H9 (cell line): ENCODE results near the gene DPP7. TPM values are rescaled to one million over a fixed set of nuclear protein-coding genes. Genes with fewer than 3 reads are reported as not detected.

Experiments used
- DNase-seq: peaks from one replicate; pipeline ENCODE4 v3.0.0-alpha.2; 2017
- H2AFZ ChIP-seq: one replicate; pipeline ENCODE4 v1.6.1; 2013; ENCODE audit warnings: mild to moderate bottlenecking, low read length, control low read depth, moderate library complexity
- H2AK5ac ChIP-seq: 2 replicates; pipeline ENCODE4 v1.6.1; 2013; ENCODE audit warnings: low read length, control low read depth, mixed read lengths; ENCODE audit not compliant: insufficient read length
- H2BK120ac ChIP-seq: one replicate; pipeline ENCODE4 v1.6.1; 2013; ENCODE audit warnings: low read depth, mild to moderate bottlenecking, low read length, control low read depth, inconsistent platforms; ENCODE audit not compliant: poor library complexity, severe bottlenecking
- H2BK12ac ChIP-seq: 2 replicates; pipeline ENCODE4 v1.6.1; 2013; ENCODE audit warnings: low read length, control low read depth, mixed read lengths, low read depth; ENCODE audit not compliant: insufficient read length
- H2BK15ac ChIP-seq: 2 replicates; pipeline ENCODE4 v1.6.1; 2013; ENCODE audit warnings: low read depth, low read length, control low read depth
- H2BK20ac ChIP-seq: one replicate; pipeline ENCODE4 v1.6.1; 2013; ENCODE audit warnings: low read depth, mild to moderate bottlenecking, low read length, control low read depth, inconsistent platforms; ENCODE audit not compliant: poor library complexity, severe bottlenecking
- H2BK5ac ChIP-seq: 2 replicates; pipeline ENCODE4 v1.6.1; 2013; ENCODE audit warnings: low read length, control low read depth, mixed read lengths; ENCODE audit not compliant: insufficient read length
- H3K14ac ChIP-seq: 2 replicates; pipeline ENCODE4 v1.6.1; 2013; ENCODE audit warnings: low read length, control low read depth; ENCODE audit not compliant: insufficient read depth
- H3K18ac ChIP-seq: 2 replicates; pipeline ENCODE4 v1.6.1; 2013; ENCODE audit warnings: low read depth, mild to moderate bottlenecking, mixed read lengths, low read length, control low read depth; ENCODE audit not compliant: insufficient read length
- H3K23ac ChIP-seq: 2 replicates; pipeline ENCODE4 v1.6.1; 2013; ENCODE audit warnings: low read length, control low read depth, mixed read lengths, low read depth; ENCODE audit not compliant: insufficient read length
- H3K23me2 ChIP-seq: 2 replicates; pipeline ENCODE4 v1.6.1; 2013; ENCODE audit warnings: low read depth, mild to moderate bottlenecking, mixed read lengths, low read length, control low read depth; ENCODE audit not compliant: insufficient read length, poor library complexity, severe bottlenecking
- H3K27ac ChIP-seq: 2 replicates; pipeline ENCODE4 v1.5.1; 2013; ENCODE audit warnings: low read length, control low read depth, mixed read lengths, low read depth; ENCODE audit not compliant: insufficient read length
- H3K27me3 ChIP-seq: 2 replicates; pipeline ENCODE4 v1.6.1; 2013; ENCODE audit warnings: low read length, control low read depth, inconsistent platforms; ENCODE audit not compliant: insufficient read depth
- H3K4ac ChIP-seq: 2 replicates; pipeline ENCODE4 v1.6.1; 2013; ENCODE audit warnings: low read depth, mild to moderate bottlenecking, control low read depth, inconsistent platforms, low read length, moderate library complexity
- H3K4me1 ChIP-seq: 2 replicates; pipeline ENCODE4 v1.6.1; 2013; ENCODE audit warnings: low read length, control low read depth, inconsistent platforms; ENCODE audit not compliant: insufficient read depth
- H3K4me2 ChIP-seq: 2 replicates; pipeline ENCODE4 v1.6.1; 2013; ENCODE audit warnings: low read length, control low read depth, mixed read lengths; ENCODE audit not compliant: insufficient read length, insufficient read depth
- H3K56ac ChIP-seq: 2 replicates; pipeline ENCODE4 v1.6.1; 2013; ENCODE audit warnings: low read depth, mild to moderate bottlenecking, mixed read lengths, low read length, control low read depth; ENCODE audit not compliant: insufficient read length
- H3K79me1 ChIP-seq: 2 replicates; pipeline ENCODE4 v1.6.1; 2013; ENCODE audit warnings: low read depth, mild to moderate bottlenecking, moderate library complexity, low read length, control low read depth, inconsistent platforms; ENCODE audit not compliant: insufficient read depth, poor library complexity, severe bottlenecking
- H3K79me2 ChIP-seq: 2 replicates; pipeline ENCODE4 v1.6.1; 2013; ENCODE audit warnings: low read length, control low read depth, inconsistent platforms; ENCODE audit not compliant: insufficient read depth
- H3K9ac ChIP-seq: 2 replicates; pipeline ENCODE4 v1.6.1; 2013; ENCODE audit warnings: low read length, control low read depth, mixed read lengths; ENCODE audit not compliant: insufficient read length; ENCODE audit errors: extremely low read depth
- H3K9me3 ChIP-seq: one replicate; pipeline ENCODE4 v1.6.1; 2013; ENCODE audit warnings: low read depth, low read length, inconsistent platforms; ENCODE audit not compliant: control insufficient read depth
- H3T11ph ChIP-seq: one replicate; pipeline ENCODE4 v1.6.1; 2013; ENCODE audit warnings: mild to moderate bottlenecking, low read length, control low read depth, inconsistent platforms
- H4K20me1 ChIP-seq: one replicate; pipeline ENCODE4 v1.6.1; 2013; ENCODE audit not compliant: control insufficient read depth, insufficient read length, insufficient read depth
- H4K5ac ChIP-seq: 2 replicates; pipeline ENCODE4 v1.6.1; 2013; ENCODE audit warnings: low read depth, mild to moderate bottlenecking, mixed read lengths, low read length, control low read depth; ENCODE audit not compliant: insufficient read length
- H4K8ac ChIP-seq: replicated peaks from 2 replicates; pipeline ENCODE4 v1.6.1; 2013; ENCODE audit warnings: low read length, control low read depth, mixed read lengths, low read depth; ENCODE audit not compliant: insufficient read length
- H4K91ac ChIP-seq: 2 replicates; pipeline ENCODE4 v1.6.1; 2013; ENCODE audit warnings: low read depth, mild to moderate bottlenecking, moderate library complexity, mixed read lengths, low read length, control low read depth; ENCODE audit not compliant: insufficient read length
- H3K27ac Mint-ChIP-seq, 3 experiments: 2 replicates in 2 of 3; 3 replicates in 1 of 3; pipeline ENCODE4 v1.8.0; 2020 to 2021; ENCODE audit warnings: mixed read lengths in 3 of 3, mild to moderate bottlenecking in 1 of 3, moderate library complexity in 1 of 3
- H3K27me3 Mint-ChIP-seq: 2 replicates; pipeline ENCODE4 v1.8.0; 2021; ENCODE audit warnings: low read depth, mild to moderate bottlenecking, moderate library complexity, mixed read lengths
- H3K36me3 Mint-ChIP-seq, 3 experiments: 2 replicates in 2 of 3; 3 replicates in 1 of 3; pipeline ENCODE4 v1.8.0; 2020 to 2021; ENCODE audit warnings: low read depth in 3 of 3, mixed read lengths in 3 of 3; ENCODE audit not compliant: insufficient read depth in 1 of 3
- H3K4me1 Mint-ChIP-seq, 2 experiments: 2 replicates each; pipeline ENCODE4 v1.8.0; 2020; ENCODE audit warnings: mixed read lengths in 2 of 2
- H3K4me3 Mint-ChIP-seq, 2 experiments: 2 replicates in 1 of 2; 3 replicates in 1 of 2; pipeline ENCODE4 v1.8.0; 2020 to 2021; ENCODE audit warnings: mild to moderate bottlenecking in 2 of 2, mixed read lengths in 2 of 2, moderate library complexity in 1 of 2
- H3K9me3 Mint-ChIP-seq, 2 experiments: 2 replicates in 1 of 2; 3 replicates in 1 of 2; pipeline ENCODE4 v1.8.0; 2020; ENCODE audit warnings: mild to moderate bottlenecking in 2 of 2, mixed read lengths in 2 of 2, moderate library complexity in 1 of 2
- WGBS: extraction: QIAGEN DNeasy Blood & Tissue Kit; methylation state at CpG from one replicate; pipeline ENCODE4 v1.1.7; 2013; ENCODE audit warnings: missing lambda C conversion rate, low lambda C conversion rate, mixed read lengths; ENCODE audit not compliant: insufficient read length; ENCODE audit errors: extremely low coverage; 5-methylcytosine and 5-hydroxymethylcytosine counted together
- total RNA-seq: library from RNA; stranded (reverse); gene quantifications from 2 replicates; pipeline ENCODE4 v1.2.1, GENCODE V29; 2021
- TF ChIP-seq, protein P1 (sequence below): fragments of 200-600 bp; sonication (generic); conservative IDR thresholded peaks from 3 replicates; pipeline ENCODE4 v1.8.0; 2021; ENCODE audit warnings: antibody characterized with exemption, mild to moderate bottlenecking

The DPP7 gene
- total RNA-seq, 1 experiment from 2014 or later, result 29.4 TPM

DNA sequence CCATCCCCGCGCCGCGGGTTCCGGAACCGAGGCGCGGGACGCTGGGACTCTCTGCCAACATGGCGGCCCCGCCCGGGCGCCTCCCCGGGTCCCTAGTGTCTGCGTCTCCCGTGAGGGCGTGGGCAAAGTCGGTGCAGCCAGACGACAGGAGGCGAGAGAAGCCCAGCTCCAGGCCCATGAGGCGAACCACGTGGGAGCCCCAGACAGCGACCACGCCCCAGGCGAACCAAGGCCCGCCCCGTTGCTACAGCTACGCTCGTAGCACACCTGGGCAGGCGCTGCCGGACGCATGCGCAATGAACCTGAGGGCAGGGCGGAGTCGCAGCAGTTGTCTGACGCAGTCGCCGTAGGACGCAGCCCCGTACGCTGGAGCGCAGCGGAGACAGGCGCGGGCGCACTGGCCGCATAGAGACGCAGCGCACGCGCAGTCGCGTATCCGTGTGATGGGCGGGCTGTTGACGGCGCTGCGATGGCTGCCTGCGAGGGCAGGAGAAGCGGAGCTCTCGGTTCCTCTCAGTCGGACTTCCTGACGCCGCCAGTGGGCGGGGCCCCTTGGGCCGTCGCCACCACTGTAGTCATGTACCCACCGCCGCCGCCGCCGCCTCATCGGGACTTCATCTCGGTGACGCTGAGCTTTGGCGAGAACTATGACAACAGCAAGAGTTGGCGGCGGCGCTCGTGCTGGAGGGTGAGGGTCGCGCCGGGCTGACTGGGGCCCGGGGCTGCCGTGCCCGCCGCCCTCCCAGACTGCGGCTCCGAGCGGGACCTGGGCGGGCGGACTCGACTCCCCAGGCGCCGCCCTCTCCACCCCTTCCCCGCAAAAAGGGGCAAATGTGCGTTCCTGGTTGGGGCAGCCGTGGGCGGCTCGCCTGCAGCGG is 27.8 kb downstream of the DPP7 start, which contains the start of gene MAN1B1:
Gene MAN1B1 (plus strand): TSS at position 455 of the 878 bp plus-strand sequence. CDS start 15 bp downstream, at position 470.
- no peaks in the 10 kb centered on the region for H3K27me3 ChIP-seq
- H3K23ac ChIP-seq, result no peak within 1 kb of the TSS
- peak within 1 kb of the TSS; percentile 29 for H3K9ac ChIP-seq
- no CpG with 5 or more reads among the region's 101 CpGs for WGBS
- peak within 1 kb of the TSS; percentile 31 for H3K18ac ChIP-seq
- peak within 1 kb of the TSS; percentile 82 to 93 for H3K4me3 Mint-ChIP-seq
- H3K4me1 ChIP-seq, result no peaks in the 10 kb centered on the region
- peak; percentile 100 for DNase-seq
- H4K91ac ChIP-seq, result no peak within 1 kb of the TSS
- no peak within 1 kb of the TSS for H3K56ac ChIP-seq
- H3K4ac ChIP-seq, result no peak within 1 kb of the TSS
- H4K20me1 ChIP-seq, result no peaks in the 10 kb centered on the region
- no peak within 1 kb of the TSS for H4K8ac ChIP-seq
- no peak within 1 kb of the TSS for H2AFZ ChIP-seq
- TF ChIP-seq, protein P1, sequence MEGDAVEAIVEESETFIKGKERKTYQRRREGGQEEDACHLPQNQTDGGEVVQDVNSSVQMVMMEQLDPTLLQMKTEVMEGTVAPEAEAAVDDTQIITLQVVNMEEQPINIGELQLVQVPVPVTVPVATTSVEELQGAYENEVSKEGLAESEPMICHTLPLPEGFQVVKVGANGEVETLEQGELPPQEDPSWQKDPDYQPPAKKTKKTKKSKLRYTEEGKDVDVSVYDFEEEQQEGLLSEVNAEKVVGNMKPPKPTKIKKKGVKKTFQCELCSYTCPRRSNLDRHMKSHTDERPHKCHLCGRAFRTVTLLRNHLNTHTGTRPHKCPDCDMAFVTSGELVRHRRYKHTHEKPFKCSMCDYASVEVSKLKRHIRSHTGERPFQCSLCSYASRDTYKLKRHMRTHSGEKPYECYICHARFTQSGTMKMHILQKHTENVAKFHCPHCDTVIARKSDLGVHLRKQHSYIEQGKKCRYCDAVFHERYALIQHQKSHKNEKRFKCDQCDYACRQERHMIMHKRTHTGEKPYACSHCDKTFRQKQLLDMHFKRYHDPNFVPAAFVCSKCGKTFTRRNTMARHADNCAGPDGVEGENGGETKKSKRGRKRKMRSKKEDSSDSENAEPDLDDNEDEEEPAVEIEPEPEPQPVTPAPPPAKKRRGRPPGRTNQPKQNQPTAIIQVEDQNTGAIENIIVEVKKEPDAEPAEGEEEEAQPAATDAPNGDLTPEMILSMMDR, result no peak
- no peak within 1 kb of the TSS for H3K27ac ChIP-seq
- H3K79me1 ChIP-seq, result no peaks in the 10 kb centered on the region
- H3K4me1 Mint-ChIP-seq, result peaks cover 17 to 21% of the 10 kb centered on the region in 2 experiments
- peaks cover 7% of the 10 kb centered on the region for H3K27me3 Mint-ChIP-seq
- H3K36me3 Mint-ChIP-seq, result peaks cover 0 to 12% (median 4%) of the 10 kb centered on the region in 3 experiments; a peak in 3 of 7 replicates
- no peaks in the 10 kb centered on the region for H3K79me2 ChIP-seq
- H3K27ac Mint-ChIP-seq, result peak within 1 kb of the TSS in 2 of 3 experiments; percentile 14 to 77; a peak in 3 of 7 replicates
- no peak within 1 kb of the TSS for H2BK20ac ChIP-seq
- no peak within 1 kb of the TSS; the same call in 1 of the 2 replicates for H2BK15ac ChIP-seq
- H3K9me3 ChIP-seq, result no peaks in the 10 kb centered on the region
- no peak within 1 kb of the TSS for H3T11ph ChIP-seq
- H2BK5ac ChIP-seq, result no peak within 1 kb of the TSS
- no peak within 1 kb of the TSS for H2AK5ac ChIP-seq
- no peak within 1 kb of the TSS for H2BK120ac ChIP-seq
- H3K9me3 Mint-ChIP-seq, result no peaks in the 10 kb centered on the region
- peaks cover 12% of the 10 kb centered on the region for H3K23me2 ChIP-seq
- H3K4me2 ChIP-seq, result peak within 1 kb of the TSS; percentile 79
- no peak within 1 kb of the TSS for H4K5ac ChIP-seq
- H3K14ac ChIP-seq, result peak within 1 kb of the TSS; percentile 19; the same call in 1 of the 2 replicates
- no peak within 1 kb of the TSS for H2BK12ac ChIP-seq
